GF-D8 (cell line): ENCODE data around the gene ABCC1.
"Not testable (repeated sequence)": the region's sequence is repeated elsewhere in the genome, so short reads cannot be mapped to it uniquely, and the experiment has no call there.

Experiments
- DNase-seq: peaks from one replicate; lab custom pipeline; 2025; lab: John Stamatoyannopoulos, UW

The ABCC1 gene

GRCh38 chr16:15946257-15947044 lies 3.0 kb upstream of the ABCC1 start:
- DNase-seq: no peak

- no peak for DNase-seq
These were observed 1.4 kb upstream of the ABCC1 start for GRCh38 chr16:15947983-15948509.

DNA sequence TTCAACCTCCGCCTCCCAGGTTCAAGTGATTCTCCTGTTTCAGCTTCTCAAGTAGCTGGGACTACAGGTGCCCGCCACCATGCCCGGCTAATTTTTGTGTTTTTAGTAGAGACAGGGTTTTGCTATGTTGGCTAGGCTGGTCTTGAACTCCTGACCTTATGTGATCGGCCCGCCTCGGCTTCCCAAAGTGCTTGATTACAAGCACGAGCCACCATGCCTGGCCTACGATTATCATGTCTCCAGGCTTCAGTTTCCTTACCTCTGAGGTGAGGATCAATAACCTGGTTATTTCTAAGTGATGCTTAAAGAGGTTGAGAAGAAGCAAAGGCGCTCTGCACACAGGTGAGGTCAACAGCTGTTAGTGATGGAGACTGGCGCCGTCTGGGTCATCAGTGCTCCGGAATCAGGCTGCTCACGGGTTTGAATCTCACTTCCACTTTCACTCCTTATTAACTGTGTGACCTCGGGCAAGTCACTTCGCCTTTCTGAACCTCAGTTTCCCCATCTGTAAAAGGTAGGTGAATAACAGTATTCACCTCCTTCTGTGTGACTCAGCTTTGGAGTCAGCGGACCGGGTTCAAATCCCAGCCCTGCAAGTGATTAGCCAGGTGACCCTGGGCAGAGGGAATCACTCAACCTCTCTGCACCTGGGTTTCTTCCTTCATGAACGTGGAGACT lies 745 bp upstream of the ABCC1 start:
- no peak for DNase-seq

GRCh38 chr16:15950161-15950854 lies 892 bp downstream of the ABCC1 start:
- DNase-seq: no peak

DNA sequence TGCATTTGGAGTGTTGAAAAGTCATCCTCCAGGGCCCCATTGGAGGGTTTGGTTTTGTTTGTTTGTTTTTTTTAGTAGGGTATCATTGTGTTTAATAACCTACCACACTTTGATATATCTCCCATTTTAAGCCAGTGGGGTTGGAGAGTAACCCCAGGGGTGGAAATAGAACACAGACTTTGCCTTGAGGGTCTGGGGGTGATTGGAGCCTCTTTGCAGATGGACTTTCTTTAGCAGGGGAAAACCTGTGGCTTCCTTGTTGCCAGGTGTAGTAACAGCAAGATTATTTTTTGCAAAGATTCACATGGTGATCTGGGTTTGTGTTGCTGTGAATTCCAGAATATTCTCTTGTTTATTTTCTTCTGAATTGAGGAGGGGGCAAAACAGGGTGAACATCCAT lies 1.5 kb downstream of the ABCC1 start:
- no peak for DNase-seq

GRCh38 chr16:15951852-15952251 lies 2.4 kb downstream of the ABCC1 start:
- DNase-seq: no peak

GRCh38 chr16:15952265-15952711 lies 2.9 kb downstream of the ABCC1 start:
- no peak for DNase-seq

GRCh38 chr16:15953477-15953876 lies 4.1 kb downstream of the ABCC1 start:
- DNase-seq: no peak

GRCh38 chr16:15953929-15954813 lies 4.8 kb downstream of the ABCC1 start:
- no peak for DNase-seq

GRCh38 chr16:15954814-15955151 lies 5.4 kb downstream of the ABCC1 start:
- no peak for DNase-seq

DNA sequence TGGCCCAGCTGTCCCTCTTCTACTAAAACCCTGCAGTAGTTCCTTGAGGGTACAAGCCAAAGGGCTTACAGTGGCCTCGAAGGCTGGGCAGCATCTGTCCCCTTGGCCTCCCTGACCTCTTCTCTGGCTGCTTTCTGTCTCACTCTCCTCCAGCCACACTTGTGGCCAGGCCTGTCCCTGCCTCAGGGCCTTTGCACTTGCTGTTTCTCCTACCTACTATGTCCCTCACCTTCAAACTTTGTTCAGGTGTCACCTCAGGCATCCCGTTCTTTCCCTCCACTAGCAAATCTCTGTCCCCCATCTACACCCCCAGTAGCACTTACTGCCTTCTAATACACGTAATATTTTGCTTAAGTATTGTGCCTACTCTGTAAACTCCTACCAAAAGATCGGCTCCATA lies 6.0 kb downstream of the ABCC1 start:
- DNase-seq: no peak

DNA sequence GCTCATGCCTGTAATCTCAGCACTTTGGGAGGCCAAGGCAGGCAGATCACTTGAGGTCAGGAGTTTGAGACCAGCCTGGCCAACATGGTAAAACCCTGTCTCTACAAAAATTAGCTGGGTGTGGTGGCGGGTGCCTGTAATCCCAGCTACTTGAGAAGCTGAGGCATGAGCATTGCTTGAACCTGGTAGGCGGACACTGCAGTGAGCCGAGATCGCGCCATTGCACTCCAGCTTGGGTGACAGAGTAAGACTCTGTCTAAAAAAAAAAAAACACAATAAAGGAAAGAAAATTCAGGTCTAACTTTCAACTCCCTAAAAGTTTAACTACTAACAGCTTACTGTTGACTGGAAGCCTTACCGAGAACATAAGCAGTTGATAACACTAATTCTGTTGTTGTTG lies 6.7 kb downstream of the ABCC1 start:
- DNase-seq: not testable (repeated sequence)

DNA sequence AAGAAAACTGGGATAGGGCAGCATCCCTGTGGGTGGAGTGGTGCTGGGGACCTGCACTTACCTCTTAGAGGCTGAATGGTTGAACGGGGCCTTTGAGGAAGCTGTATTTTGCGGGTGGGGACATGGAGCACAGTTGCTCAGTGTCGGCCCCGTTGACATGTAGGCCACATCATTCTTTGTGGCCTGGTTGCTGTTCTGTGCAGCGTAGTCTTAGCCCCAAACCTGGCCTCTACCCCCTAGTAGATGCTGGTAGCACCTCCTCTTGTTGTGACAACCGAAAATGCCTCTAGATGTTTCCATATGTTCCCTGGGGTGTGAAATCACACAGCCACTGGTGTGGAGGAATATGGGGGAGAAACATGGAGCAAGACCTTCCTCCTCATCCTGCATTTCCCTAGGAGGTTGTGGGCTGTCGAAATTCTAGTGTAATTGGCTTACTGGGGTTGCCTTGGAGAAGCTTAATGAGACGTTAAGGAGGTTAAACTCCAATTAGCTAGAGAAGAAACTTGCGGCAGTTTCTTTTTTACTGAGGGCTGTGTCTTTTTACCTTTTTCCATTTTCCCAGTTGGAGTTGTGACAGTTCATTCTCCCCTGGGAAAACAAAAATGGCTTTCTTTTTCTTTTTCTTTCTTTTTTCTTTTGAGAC lies 9.4 kb downstream of the ABCC1 start:
- no peak for DNase-seq

- no peak for DNase-seq
These were observed 10.9 kb downstream of the ABCC1 start for GRCh38 chr16:15960124-15960971.

DNA sequence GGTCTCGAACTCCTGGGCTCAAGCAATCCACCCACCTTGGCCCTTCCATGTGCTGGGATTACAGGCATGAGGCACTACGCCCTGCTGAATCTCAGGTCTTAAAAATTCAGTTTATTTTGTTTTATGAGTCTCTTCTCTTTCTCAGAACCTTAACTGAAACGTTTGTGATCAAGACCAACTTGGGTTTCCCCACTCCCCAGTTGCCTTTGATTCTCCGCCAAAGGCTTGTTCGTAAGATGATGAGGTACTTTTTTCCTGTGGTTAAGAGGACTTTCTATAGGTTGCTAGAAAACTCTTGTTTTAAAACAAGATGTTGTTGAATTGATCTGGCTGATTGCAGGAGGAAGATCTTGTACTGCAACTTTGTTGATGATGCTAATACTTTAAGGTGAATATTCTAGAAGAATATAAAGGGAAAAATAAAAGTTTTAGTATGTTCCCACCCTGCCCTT lies 11.7 kb downstream of the ABCC1 start:
- DNase-seq: no peak

- DNase-seq: no peak
These were observed 12.2 kb downstream of the ABCC1 start for GRCh38 chr16:15961571-15962090.

- DNase-seq: no peak
These were observed 14.0 kb downstream of the ABCC1 start for GRCh38 chr16:15963307-15963910.

- no peak for DNase-seq
These were observed 17.0 kb downstream of the ABCC1 start for GRCh38 chr16:15966420-15966819.

GRCh38 chr16:15966836-15967546 lies 17.6 kb downstream of the ABCC1 start:
- DNase-seq: no peak
